ENCODE measurements around the gene RAI1.

The RAI1 gene

DNA sequence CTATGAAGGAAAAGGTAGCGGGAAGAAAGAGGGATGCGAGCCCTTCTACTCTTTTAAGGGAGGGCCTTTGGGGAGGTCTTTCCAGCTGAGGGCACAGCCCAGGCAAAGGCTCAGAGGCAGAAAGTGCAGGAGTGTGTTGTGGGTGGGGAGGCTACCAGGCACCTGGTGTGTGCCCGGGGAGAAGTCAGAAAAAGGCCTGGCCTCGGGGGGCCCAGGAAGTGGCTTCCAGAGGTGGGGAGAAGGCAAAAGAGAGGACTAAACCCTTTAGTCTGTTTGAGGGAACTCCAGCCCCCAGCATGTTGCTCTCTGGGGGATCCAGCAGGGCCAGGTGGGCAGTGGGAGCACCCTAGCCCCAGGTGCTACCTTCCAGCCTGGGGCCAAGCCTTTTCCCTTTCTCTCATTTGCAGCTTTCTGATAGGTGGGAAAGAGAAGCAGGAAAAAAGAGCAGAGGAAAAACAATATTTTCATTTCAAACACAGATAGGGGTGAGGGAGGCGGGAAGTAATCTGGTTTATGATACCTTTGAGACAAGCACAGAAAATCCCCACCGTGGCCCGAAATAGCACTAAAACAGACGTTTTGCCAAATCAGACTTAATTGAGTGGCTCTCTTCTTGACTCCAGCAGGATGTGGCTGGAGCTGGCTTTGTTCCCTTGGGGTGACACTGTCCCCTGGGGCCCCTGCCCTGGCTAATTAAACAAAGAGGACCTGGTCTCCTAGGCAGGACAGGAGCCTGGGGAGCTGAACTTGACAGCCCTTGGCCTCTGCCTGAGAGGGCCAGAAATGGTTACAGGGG is 10.4 kb downstream of the RAI1 start:
- TF ChIP-seq ZIC2 (tag by site-specific recombination; IDR thresholded peaks at IDR 0.05), result peak; percentile 37; the same call in 1 of the 2 replicates
- no peak for TF ChIP-seq YY1 (tag by site-specific recombination; IDR thresholded peaks at IDR 0.05)
- TF ChIP-seq ZNF341 (tag by site-specific recombination; IDR thresholded peaks at IDR 0.05; ENCODE audit: low read depth), result 0 out of 2 replicates have a peak, but pooled peaks have one; percentile 32
- TF ChIP-seq ZBTB20 (tag by site-specific recombination; IDR thresholded peaks at IDR 0.05), result peak; percentile 56; the same call in 1 of the 2 replicates
- peak; percentile 94 for TF ChIP-seq MZF1 (tag by site-specific recombination; IDR thresholded peaks at IDR 0.05; ENCODE audit: borderline replicate concordance)
- peak; percentile 96 for TF ChIP-seq GLIS1 (tag by site-specific recombination; IDR thresholded peaks at IDR 0.05)
- no peak for TF ChIP-seq ZNF426 (tag by site-specific recombination; IDR thresholded peaks at IDR 0.05)
- TF ChIP-seq ZNF544 (tag by site-specific recombination; IDR thresholded peaks at IDR 0.05), result no peak
- TF ChIP-seq, protein P1, sequence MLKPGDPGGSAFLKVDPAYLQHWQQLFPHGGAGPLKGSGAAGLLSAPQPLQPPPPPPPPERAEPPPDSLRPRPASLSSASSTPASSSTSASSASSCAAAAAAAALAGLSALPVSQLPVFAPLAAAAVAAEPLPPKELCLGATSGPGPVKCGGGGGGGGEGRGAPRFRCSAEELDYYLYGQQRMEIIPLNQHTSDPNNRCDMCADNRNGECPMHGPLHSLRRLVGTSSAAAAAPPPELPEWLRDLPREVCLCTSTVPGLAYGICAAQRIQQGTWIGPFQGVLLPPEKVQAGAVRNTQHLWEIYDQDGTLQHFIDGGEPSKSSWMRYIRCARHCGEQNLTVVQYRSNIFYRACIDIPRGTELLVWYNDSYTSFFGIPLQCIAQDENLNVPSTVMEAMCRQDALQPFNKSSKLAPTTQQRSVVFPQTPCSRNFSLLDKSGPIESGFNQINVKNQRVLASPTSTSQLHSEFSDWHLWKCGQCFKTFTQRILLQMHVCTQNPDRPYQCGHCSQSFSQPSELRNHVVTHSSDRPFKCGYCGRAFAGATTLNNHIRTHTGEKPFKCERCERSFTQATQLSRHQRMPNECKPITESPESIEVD (tag by site-specific recombination; IDR thresholded peaks at IDR 0.05), result peak; percentile 94
- TF ChIP-seq, protein P2, sequence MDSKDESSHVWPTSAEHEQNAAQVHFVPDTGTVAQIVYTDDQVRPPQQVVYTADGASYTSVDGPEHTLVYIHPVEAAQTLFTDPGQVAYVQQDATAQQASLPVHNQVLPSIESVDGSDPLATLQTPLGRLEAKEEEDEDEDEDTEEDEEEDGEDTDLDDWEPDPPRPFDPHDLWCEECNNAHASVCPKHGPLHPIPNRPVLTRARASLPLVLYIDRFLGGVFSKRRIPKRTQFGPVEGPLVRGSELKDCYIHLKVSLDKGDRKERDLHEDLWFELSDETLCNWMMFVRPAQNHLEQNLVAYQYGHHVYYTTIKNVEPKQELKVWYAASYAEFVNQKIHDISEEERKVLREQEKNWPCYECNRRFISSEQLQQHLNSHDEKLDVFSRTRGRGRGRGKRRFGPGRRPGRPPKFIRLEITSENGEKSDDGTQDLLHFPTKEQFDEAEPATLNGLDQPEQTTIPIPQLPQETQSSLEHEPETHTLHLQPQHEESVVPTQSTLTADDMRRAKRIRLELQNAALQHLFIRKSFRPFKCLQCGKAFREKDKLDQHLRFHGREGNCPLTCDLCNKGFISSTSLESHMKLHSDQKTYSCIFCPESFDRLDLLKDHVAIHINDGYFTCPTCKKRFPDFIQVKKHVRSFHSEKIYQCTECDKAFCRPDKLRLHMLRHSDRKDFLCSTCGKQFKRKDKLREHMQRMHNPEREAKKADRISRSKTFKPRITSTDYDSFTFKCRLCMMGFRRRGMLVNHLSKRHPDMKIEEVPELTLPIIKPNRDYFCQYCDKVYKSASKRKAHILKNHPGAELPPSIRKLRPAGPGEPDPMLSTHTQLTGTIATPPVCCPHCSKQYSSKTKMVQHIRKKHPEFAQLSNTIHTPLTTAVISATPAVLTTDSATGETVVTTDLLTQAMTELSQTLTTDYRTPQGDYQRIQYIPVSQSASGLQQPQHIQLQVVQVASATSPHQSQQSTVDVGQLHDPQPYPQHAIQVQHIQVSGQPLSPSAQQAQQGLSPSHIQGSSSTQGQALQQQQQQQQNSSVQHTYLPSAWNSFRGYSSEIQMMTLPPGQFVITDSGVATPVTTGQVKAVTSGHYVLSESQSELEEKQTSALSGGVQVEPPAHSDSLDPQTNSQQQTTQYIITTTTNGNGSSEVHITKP (tag by site-specific recombination; IDR thresholded peaks at IDR 0.05), result peak; percentile 71
- peak; percentile 92 for TF ChIP-seq FEZF1 (tag by site-specific recombination; IDR thresholded peaks at IDR 0.05)
- TF ChIP-seq ZNF266 (tag by site-specific recombination; IDR thresholded peaks at IDR 0.05; ENCODE audit: low read depth), result no peak
- TF ChIP-seq ZFP69B (tag by site-specific recombination; IDR thresholded peaks at IDR 0.05), result no peak
- no peak for TF ChIP-seq SCRT2 (tag by site-specific recombination; IDR thresholded peaks at IDR 0.05)
- 0 out of 2 replicates have a peak, but pooled peaks have one; percentile 30 for TF ChIP-seq ZNF596 (tag by site-specific recombination; IDR thresholded peaks at IDR 0.05)
- TF ChIP-seq, protein P3, sequence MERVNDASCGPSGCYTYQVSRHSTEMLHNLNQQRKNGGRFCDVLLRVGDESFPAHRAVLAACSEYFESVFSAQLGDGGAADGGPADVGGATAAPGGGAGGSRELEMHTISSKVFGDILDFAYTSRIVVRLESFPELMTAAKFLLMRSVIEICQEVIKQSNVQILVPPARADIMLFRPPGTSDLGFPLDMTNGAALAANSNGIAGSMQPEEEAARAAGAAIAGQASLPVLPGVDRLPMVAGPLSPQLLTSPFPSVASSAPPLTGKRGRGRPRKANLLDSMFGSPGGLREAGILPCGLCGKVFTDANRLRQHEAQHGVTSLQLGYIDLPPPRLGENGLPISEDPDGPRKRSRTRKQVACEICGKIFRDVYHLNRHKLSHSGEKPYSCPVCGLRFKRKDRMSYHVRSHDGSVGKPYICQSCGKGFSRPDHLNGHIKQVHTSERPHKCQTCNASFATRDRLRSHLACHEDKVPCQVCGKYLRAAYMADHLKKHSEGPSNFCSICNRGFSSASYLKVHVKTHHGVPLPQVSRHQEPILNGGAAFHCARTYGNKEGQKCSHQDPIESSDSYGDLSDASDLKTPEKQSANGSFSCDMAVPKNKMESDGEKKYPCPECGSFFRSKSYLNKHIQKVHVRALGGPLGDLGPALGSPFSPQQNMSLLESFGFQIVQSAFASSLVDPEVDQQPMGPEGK (tag by site-specific recombination; IDR thresholded peaks at IDR 0.05), result 0 out of 2 replicates have a peak, but pooled peaks have one; percentile 23
- 0 out of 2 replicates have a peak, but pooled peaks have one; percentile 11 for TF ChIP-seq ZNF600 (tag by site-specific recombination; IDR thresholded peaks at IDR 0.05)
- TF ChIP-seq KLF1 (tag by site-specific recombination; IDR thresholded peaks at IDR 0.05), result no peak
- TF ChIP-seq GLIS2 (tag by site-specific recombination; IDR thresholded peaks at IDR 0.05), result peak; percentile 46; the same call in 1 of the 2 replicates
- TF ChIP-seq ZNF626 (tag by site-specific recombination; IDR thresholded peaks at IDR 0.05), result no peak
- peak; percentile 78 for TF ChIP-seq GFI1B (tag by site-specific recombination; IDR thresholded peaks at IDR 0.05)
- no peak for TF ChIP-seq ZNF521 (tag by site-specific recombination; IDR thresholded peaks at IDR 0.05)
- peak overlapping the region; percentile 99 for H3K27ac ChIP-seq (ENCODE audit: extremely low read depth, low read depth, low read length)
- H3K4me3 ChIP-seq (ENCODE audit: low read depth, low read length), result no peak overlapping the region
- H3K9me3 ChIP-seq (ENCODE audit: control insufficient read depth, insufficient read depth, low read depth, low read length), result no peaks in the 10 kb centered on the region
- no peaks in the 10 kb centered on the region for H3K36me3 ChIP-seq (ENCODE audit: control insufficient read depth in 2 of 2, insufficient read depth in 1 of 2, low read length in 2 of 2)
- POLR2A ChIA-PET, result interaction anchor here (2.2 to 5.1 kb wide), 2 partner anchors 8 to 11 kb away, joined by 7 to 45 read pairs; no protein-coding TSS in a partner anchor
- peaks cover 46% of the 10 kb centered on the region for H3K4me1 ChIP-seq (ENCODE audit: control insufficient read depth, insufficient read depth, low read length)
- CTCF ChIA-PET, result interaction anchor here (0.6 to 2.3 kb wide), 4 partner anchors 9 to 179 kb away, joined by 3 to 7 read pairs (median 4); no protein-coding TSS in a partner anchor

Measured in HEK293 (cell line).